ENCODE measurements around the gene MAP3K14. TPM values are rescaled to one million over a fixed set of nuclear protein-coding genes. Genes with fewer than 3 reads are reported as not detected.

MAP3K14 gene
- polyA plus RNA-seq, 3 donors: 5.9 to 9.7 (median 8.3) TPM

- no peak overlapping the region for H3K27ac ChIP-seq (ENCODE audit: low read depth, low read length)
- WGBS, 3 donors: 60 to 68% (median 65%) methylated on average over 7 of the region's 7 CpGs
These were observed 64.9 kb downstream of the MAP3K14 start for GRCh38 chr17:45251931-45252330.

GRCh38 chr17:45248132-45248957, 68.5 kb downstream of the MAP3K14 start:
- no peak overlapping the region for H3K27ac ChIP-seq (ENCODE audit: low read depth, low read length)
- 11 to 25% (median 20%) methylated on average over 34 to 39 of the region's 39 CpGs for WGBS, 3 donors

- H3K27ac ChIP-seq (ENCODE audit: low read depth, low read length): no peak overlapping the region
- 1 to 2% (median 2%) methylated on average over 52 to 61 of the region's 61 CpGs for WGBS, 3 donors
These were observed 69.2 kb downstream of the MAP3K14 start for GRCh38 chr17:45247429-45248131.

- WGBS, 3 donors: 11 to 31% (median 19%) methylated on average over 32 to 33 of the region's 33 CpGs
- H3K27ac ChIP-seq (ENCODE audit: low read depth, low read length): no peak overlapping the region
These were observed 69.9 kb downstream of the MAP3K14 start for GRCh38 chr17:45246861-45247428.

GRCh38 chr17:45246338-45246737, 70.5 kb downstream of the MAP3K14 start:
- WGBS, 3 donors: 73 to 86% (median 74%) methylated on average over 8 of the region's 8 CpGs
- H3K27ac ChIP-seq (ENCODE audit: low read depth, low read length): no peak overlapping the region

- no peak overlapping the region for H3K27ac ChIP-seq (ENCODE audit: low read depth, low read length)
- WGBS, 3 donors: 81 to 95% (median 93%) methylated on average over 21 of the region's 21 CpGs
These were observed 71.8 kb downstream of the MAP3K14 start for GRCh38 chr17:45244725-45245656.

- H3K27ac ChIP-seq (ENCODE audit: low read depth, low read length): no peak overlapping the region
- 75 to 86% (median 84%) methylated on average over 18 of the region's 18 CpGs for WGBS, 3 donors
These were observed 73.1 kb downstream of the MAP3K14 start for GRCh38 chr17:45243750-45244149.

- 40 to 71% (median 42%) methylated on average over 5 to 18 of the region's 18 CpGs for WGBS, 3 donors
- H3K27ac ChIP-seq (ENCODE audit: low read depth, low read length): no peak overlapping the region
These were observed 74.8 kb downstream of the MAP3K14 start for GRCh38 chr17:45242029-45242414.

- WGBS, 3 donors: 7 to 60% (median 50%) methylated on average over 39 to 62 of the region's 62 CpGs
- H3K27ac ChIP-seq (ENCODE audit: low read depth, low read length): no peak overlapping the region
These were observed 75.3 kb downstream of the MAP3K14 start for GRCh38 chr17:45241328-45242028.

- 28 to 82% (median 63%) methylated on average over 21 of the region's 21 CpGs for WGBS, 3 donors
- H3K27ac ChIP-seq (ENCODE audit: low read depth, low read length): no peak overlapping the region
These were observed 75.9 kb downstream of the MAP3K14 start for GRCh38 chr17:45240905-45241327.

GRCh38 chr17:45238155-45238774, 78.6 kb downstream of the MAP3K14 start:
- H3K27ac ChIP-seq (ENCODE audit: low read depth, low read length): no peak overlapping the region
- 95 to 97% (median 97%) methylated on average over 7 of the region's 7 CpGs for WGBS, 3 donors

- H3K27ac ChIP-seq (ENCODE audit: low read depth, low read length): no peak overlapping the region
- WGBS, 3 donors: 94 to 96% (median 94%) methylated on average over 2 of the region's 2 CpGs
These were observed 79.1 kb downstream of the MAP3K14 start for GRCh38 chr17:45237686-45238085.

- no peak overlapping the region for H3K27ac ChIP-seq (ENCODE audit: low read depth, low read length)
- WGBS, 3 donors: 73 to 88% (median 85%) methylated on average over 5 of the region's 5 CpGs
These were observed 80.6 kb downstream of the MAP3K14 start for GRCh38 chr17:45236282-45236606.

- H3K27ac ChIP-seq (ENCODE audit: low read depth, low read length): no peak overlapping the region
- WGBS, 3 donors: 46 to 57% (median 55%) methylated on average over 20 of the region's 20 CpGs
These were observed 81.2 kb downstream of the MAP3K14 start for GRCh38 chr17:45235416-45236281.

- H3K27ac ChIP-seq (ENCODE audit: low read depth, low read length): no peak overlapping the region
- WGBS, 3 donors: 16 to 49% (median 38%) methylated on average over 6 of the region's 6 CpGs
These were observed 82.0 kb downstream of the MAP3K14 start for GRCh38 chr17:45234641-45235415.

- 78 to 94% (median 91%) methylated on average over 8 of the region's 8 CpGs for WGBS, 3 donors
- H3K27ac ChIP-seq (ENCODE audit: low read depth, low read length): no peak overlapping the region
These were observed 83.3 kb downstream of the MAP3K14 start for GRCh38 chr17:45233423-45233924.

All from adipose tissue (tissue), 3 donors.